Neural progenitor cell (in vitro differentiated cells): ENCODE data around the gene TTLL5.

ENCODE experiments used
- EZH2 ChIP-seq: fragments of 200-600 bp; sonication (generic); IDR thresholded peaks from 2 replicates; pipeline ENCODE4 v1.6.1; 2017; ENCODE audit warnings: antibody characterized with exemption, mild to moderate bottlenecking, moderate library complexity
- EZH2phosphoT487 ChIP-seq: fragments of 200-600 bp; sonication (generic); IDR thresholded peaks from 2 replicates; pipeline ENCODE4 v1.6.1; 2017; ENCODE audit warnings: antibody characterized with exemption
- TF ChIP-seq, protein P1 (sequence below): fragments of 200-600 bp; sonication (generic); IDR thresholded peaks from 2 replicates; pipeline ENCODE4 v1.5.1; 2017; ENCODE audit warnings: antibody characterized with exemption, mild to moderate bottlenecking

DNA sequence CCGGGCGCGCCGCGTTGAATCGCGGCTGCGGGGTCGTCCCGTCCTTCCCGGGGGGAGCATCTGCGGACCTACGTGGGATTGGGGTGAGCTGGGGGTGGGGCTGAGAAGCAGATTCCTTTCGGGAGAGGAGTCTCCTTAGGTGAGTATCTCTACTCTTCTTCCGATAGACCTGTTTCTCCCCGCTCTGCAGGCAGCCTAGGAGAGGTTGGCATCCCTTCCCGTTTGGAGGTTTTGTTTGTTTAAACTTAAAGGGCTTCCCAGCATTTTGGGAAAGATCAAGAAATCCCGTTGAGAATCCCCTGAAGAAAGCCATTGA is 411 bp downstream of the TTLL5 start:
- TF ChIP-seq, protein P1, sequence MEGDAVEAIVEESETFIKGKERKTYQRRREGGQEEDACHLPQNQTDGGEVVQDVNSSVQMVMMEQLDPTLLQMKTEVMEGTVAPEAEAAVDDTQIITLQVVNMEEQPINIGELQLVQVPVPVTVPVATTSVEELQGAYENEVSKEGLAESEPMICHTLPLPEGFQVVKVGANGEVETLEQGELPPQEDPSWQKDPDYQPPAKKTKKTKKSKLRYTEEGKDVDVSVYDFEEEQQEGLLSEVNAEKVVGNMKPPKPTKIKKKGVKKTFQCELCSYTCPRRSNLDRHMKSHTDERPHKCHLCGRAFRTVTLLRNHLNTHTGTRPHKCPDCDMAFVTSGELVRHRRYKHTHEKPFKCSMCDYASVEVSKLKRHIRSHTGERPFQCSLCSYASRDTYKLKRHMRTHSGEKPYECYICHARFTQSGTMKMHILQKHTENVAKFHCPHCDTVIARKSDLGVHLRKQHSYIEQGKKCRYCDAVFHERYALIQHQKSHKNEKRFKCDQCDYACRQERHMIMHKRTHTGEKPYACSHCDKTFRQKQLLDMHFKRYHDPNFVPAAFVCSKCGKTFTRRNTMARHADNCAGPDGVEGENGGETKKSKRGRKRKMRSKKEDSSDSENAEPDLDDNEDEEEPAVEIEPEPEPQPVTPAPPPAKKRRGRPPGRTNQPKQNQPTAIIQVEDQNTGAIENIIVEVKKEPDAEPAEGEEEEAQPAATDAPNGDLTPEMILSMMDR, result no peak
- no peak for TF ChIP-seq EZH2
- no peak for TF ChIP-seq EZH2phosphoT487
